GM15510 (cell line): ENCODE measurements around the gene TLR8.
A peak's percentile ranks its signal among the peaks of the same experiment; 100 is the strongest.

Source experiments
- POLR2A ChIP-seq: IDR thresholded peaks from 3 replicates; pipeline ENCODE4 v1.6.1; 2011; ENCODE audit warnings: borderline replicate concordance; ENCODE audit not compliant: insufficient read length; ENCODE audit errors: extremely low read depth

The TLR8 gene

DNA sequence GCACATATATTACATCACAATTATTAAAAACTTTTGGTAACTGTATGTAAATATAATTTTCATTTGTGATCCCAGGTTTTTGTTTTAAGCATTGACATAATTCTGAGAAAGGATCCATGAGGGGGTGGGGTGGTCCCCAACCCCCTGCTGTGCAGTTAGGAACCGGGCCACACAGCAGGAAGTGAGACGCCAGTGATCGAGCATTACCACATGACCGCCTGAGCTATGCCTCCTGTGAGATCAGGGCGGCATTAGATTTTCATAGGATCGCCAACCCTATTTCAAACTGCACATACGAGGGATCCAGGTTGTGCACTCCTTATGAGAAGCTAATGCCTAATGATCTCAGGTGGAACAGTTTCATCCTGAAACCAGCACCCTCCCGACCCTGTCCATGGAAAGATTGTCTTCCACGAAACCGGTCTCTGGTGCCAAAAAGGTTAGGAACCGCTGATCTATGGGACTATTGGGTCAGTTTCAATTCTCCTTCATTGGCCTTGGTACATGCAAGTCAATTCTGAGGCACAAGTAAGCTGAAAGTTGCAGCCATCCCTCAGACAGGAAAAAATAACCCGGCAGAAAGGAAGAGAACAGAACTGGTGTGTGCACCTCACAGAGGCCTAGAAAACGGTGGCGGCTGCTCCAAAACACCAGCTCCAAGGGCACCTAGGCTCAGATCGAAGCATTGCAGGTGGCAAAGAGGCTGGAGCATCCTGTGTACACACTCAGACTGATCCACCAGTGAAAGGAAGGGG, 61.5 kb downstream of the TLR8 start:
- no peak for TF ChIP-seq POLR2A

DNA sequence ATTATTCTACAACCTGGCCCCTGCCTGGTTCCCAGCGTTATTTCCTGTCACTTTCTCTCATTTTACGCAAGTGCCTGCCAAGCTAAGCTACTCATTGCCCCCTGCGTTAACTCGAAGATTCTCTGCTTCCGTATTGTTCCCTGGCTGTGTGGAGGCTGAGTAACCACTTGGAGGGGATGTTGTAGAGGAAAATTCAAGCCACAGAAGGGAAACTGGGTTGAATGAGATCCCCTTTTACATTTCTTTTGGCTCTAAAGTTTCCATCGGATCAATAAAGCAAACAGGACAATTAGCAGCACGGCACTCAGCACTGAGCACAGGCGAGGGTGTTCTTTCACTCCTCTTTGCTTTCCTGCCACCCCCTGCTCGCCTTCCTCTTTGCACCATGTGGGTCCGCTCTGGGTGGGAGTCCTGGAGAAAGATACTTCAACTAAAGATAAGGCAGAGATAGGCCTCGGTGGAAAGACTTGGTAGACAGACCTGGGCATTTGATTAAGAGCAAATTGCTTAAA, 64.3 kb downstream of the TLR8 start:
- no peak for TF ChIP-seq POLR2A

GRCh38 chrX:12971282-12972003, 65.0 kb downstream of the TLR8 start:
- peak; percentile 41 for TF ChIP-seq POLR2A

DNA sequence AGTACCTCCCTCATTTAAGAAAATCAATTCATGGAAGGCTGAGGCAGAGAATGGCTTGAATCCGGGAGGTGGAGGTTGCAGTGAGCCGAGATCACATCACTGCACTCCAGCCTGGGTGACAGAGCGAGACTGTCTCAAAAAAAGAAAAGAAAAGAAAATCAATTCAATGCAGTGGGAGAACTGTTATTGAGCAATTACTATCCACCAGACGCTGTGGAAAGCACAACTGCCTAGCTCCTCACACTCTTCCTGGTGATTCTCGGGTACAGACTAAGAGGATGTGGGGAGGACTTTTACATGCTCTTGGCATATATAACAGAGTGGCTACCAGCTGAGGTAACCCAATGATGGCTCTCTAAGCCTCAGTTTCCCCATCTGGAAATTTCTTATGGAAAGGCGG, 65.8 kb downstream of the TLR8 start:
- TF ChIP-seq POLR2A: no peak
